Panc1 (cell line): ENCODE results near the gene SMARCD2. TPM values are rescaled to one million over a fixed set of nuclear protein-coding genes. Genes with fewer than 3 reads are reported as not detected.

Source experiments
- ATAC-seq: fragments of 200-7000 bp; cut with Tn5 transposase; 2 replicates; pipeline ENCODE4 v1.9.1; 2020; ENCODE audit warnings: mild to moderate bottlenecking, moderate library complexity
- BruUV-seq: library from RNA; stranded (reverse); fragments of 400-500 nt; replicated peaks from 2 replicates; lab custom pipeline; 2021; lab: Mats Ljungman, UMichigan
- CTCF ChIA-PET: fragments of 300-600 bp; sonication (Branson Sonifier 250); formaldehyde crosslinking; loops from one replicate; lab custom pipeline; 2022; ENCODE audit warnings: antibody characterized with exemption; lab: Charles Lee
- POLR2A ChIA-PET: fragments of 300-600 bp; sonication (Branson Sonifier 250); formaldehyde crosslinking; loops from one replicate; lab custom pipeline; 2022; ENCODE audit warnings: antibody characterized with exemption; lab: Charles Lee
- DNase-seq: peaks from one replicate; pipeline ENCODE4 v3.0.0-alpha.2; 2010; ENCODE audit warnings: low read depth, low spot score
- H3K27ac ChIP-seq: 2 replicates; pipeline ENCODE4 v1.5.1; 2011; ENCODE audit warnings: mild to moderate bottlenecking, low read length, inconsistent platforms
- H3K27me3 ChIP-seq: fragments of 200-500 bp; sonication (Bioruptor generic); 2 replicates; pipeline ENCODE4 v1.6.0; 2014; ENCODE audit warnings: low read length, inconsistent platforms; ENCODE audit not compliant: control insufficient read depth, insufficient read depth
- H3K36me3 ChIP-seq: fragments of 200-500 bp; sonication (Bioruptor generic); 2 replicates; pipeline ENCODE4 v1.5.1; 2014; ENCODE audit warnings: inconsistent platforms, mild to moderate bottlenecking, low read length, moderate library complexity; ENCODE audit not compliant: control insufficient read depth, insufficient read depth
- H3K4me1 ChIP-seq: 2 replicates; pipeline ENCODE4 v1.5.1; 2011; ENCODE audit warnings: inconsistent platforms, mild to moderate bottlenecking, low read length, moderate library complexity; ENCODE audit not compliant: control insufficient read depth, insufficient read depth
- H3K4me3 ChIP-seq, 2 experiments: 2 replicates each; pipeline ENCODE4 v1.5.1; 2011 to 2012; ENCODE audit warnings: low read depth in 2 of 2, low read length in 2 of 2, mild to moderate bottlenecking in 2 of 2, inconsistent platforms in 1 of 2, moderate library complexity in 1 of 2
- H3K9me3 ChIP-seq: fragments of 200-500 bp; sonication (Bioruptor generic); 2 replicates; pipeline ENCODE4 v1.5.1; 2014; ENCODE audit warnings: low read depth, mild to moderate bottlenecking, inconsistent platforms, low read length, moderate library complexity; ENCODE audit not compliant: control insufficient read depth, insufficient read depth
- CTCF ChIP-seq: fragments of 450-650 bp; IDR thresholded peaks from 2 replicates; pipeline ENCODE4 v1.5.1; 2017; ENCODE audit warnings: mild to moderate bottlenecking
- POLR2AphosphoS5 ChIP-seq: IDR thresholded peaks from 2 replicates; pipeline ENCODE4 v1.6.1; 2012; ENCODE audit warnings: mild to moderate bottlenecking, low read depth, low read length, moderate library complexity
- REST ChIP-seq, 2 experiments: IDR thresholded peaks; 2 replicates each; pipeline ENCODE4 v1.6.1; 2011 to 2012; ENCODE audit warnings: low read depth in 2 of 2, control low read depth in 1 of 2, low read length in 1 of 2, mild to moderate bottlenecking in 1 of 2, moderate library complexity in 1 of 2; ENCODE audit not compliant: insufficient read depth in 1 of 2
- SIN3A ChIP-seq: IDR thresholded peaks from 2 replicates; pipeline ENCODE4 v1.6.1; 2012; ENCODE audit warnings: low read depth, mild to moderate bottlenecking, low read length, moderate library complexity, borderline replicate concordance; ENCODE audit not compliant: insufficient read depth
- TCF7L2 ChIP-seq: IDR thresholded peaks from 2 replicates; pipeline ENCODE4 v1.6.1; 2011; ENCODE audit warnings: mild to moderate bottlenecking, low read depth, low read length, inconsistent platforms
- in situ Hi-C: cut with HindIII; loops from 2 replicates; pipeline ENCODE4 v1.10.0; 2016; ENCODE audit warnings: low sequenced_read_pairs, low pct_unique_long_range_greater_than_20kb
- intact Hi-C: fragments of 100-400 bp; cut with micrococcal nuclease; formaldehyde crosslinking; loops from one replicate; pipeline ENCODE4 v1.10.0; 2022; ENCODE audit not compliant: unreplicated experiment
- total RNA-seq: library from RNA; stranded (reverse); gene quantifications from one replicate; pipeline ENCODE4 v1.2.1, GENCODE V29; 2021; ENCODE audit not compliant: unreplicated experiment

The SMARCD2 gene
- total RNA-seq, 1 experiment from 2014 or later = 59.4 TPM

- Histone ChIP-seq H3K36me3 (peaks cover 6% of the 10 kb centered on the region; the same call in 1 of the 2 replicates), H3K4me1 (peaks cover 25% of the 10 kb centered on the region), H3K27me3 (no peaks in the 10 kb centered on the region), H3K4me3 (no peak overlapping the region), H3K9me3 (no peaks in the 10 kb centered on the region), H3K27ac (no peak overlapping the region)
- intact Hi-C loops (no loop called here), in situ Hi-C loops (no loop called here)
- no peak for DNase-seq
- CTCF ChIA-PET = no interaction called here
- POLR2A ChIA-PET = interaction anchor here (0.6 kb wide), 1 partner anchor 9 kb away, joined by 3 read pairs; no protein-coding TSS in a partner anchor
- no peak for ATAC-seq
- no TSS peak for BruUV-seq
- TF ChIP-seq TCF7L2 (no peak), CTCF (no peak), SIN3A (no peak)
These were observed 4.4 kb downstream of the SMARCD2 start for GRCh38 chr17:63837962-63838600.

- H3K27ac ChIP-seq = no peak overlapping the region
- CTCF ChIA-PET = no interaction called here
- H3K4me1 ChIP-seq = peaks cover 25% of the 10 kb centered on the region
- POLR2A ChIA-PET = no interaction called here
- H3K27me3 ChIP-seq = no peaks in the 10 kb centered on the region
- BruUV-seq = no TSS peak
- in situ Hi-C loops (no loop called here), intact Hi-C loops (no loop called here)
- TF ChIP-seq POLR2AphosphoS5 (no peak), TCF7L2 (no peak), REST (IDR thresholded peaks at IDR 0.05; ENCODE audit: insufficient read depth in 1 of 2, low read depth in 2 of 2, low read length in 1 of 2) (no peak), SIN3A (no peak), CTCF (no peak)
- no peaks in the 10 kb centered on the region for H3K9me3 ChIP-seq
- ATAC-seq (no peak), DNase-seq (no peak)
- H3K36me3 ChIP-seq = peaks cover 6% of the 10 kb centered on the region; the same call in 1 of the 2 replicates
- no peak overlapping the region for H3K4me3 ChIP-seq
These were observed 5.0 kb downstream of the SMARCD2 start for GRCh38 chr17:63837480-63837879.
